GM10847 (cell line): ENCODE results near the gene SOHLH2.

Experiments used
- POLR2A ChIP-seq: IDR thresholded peaks from 2 replicates; pipeline ENCODE4 v1.6.1; 2011; ENCODE audit not compliant: insufficient read length; ENCODE audit errors: extremely low read depth

The SOHLH2 gene

GRCh38 chr13:36211567-36211966 is 2.8 kb downstream of the SOHLH2 start:
- TF ChIP-seq POLR2A, result no peak

- TF ChIP-seq POLR2A, result no peak
These were observed 3.6 kb downstream of the SOHLH2 start for GRCh38 chr13:36210738-36211137.

GRCh38 chr13:36207672-36208071 is 6.7 kb downstream of the SOHLH2 start:
- TF ChIP-seq POLR2A, result no peak

GRCh38 chr13:36193151-36193855 is 21.1 kb downstream of the SOHLH2 start:
- no peak for TF ChIP-seq POLR2A

GRCh38 chr13:36192166-36192565 is 22.2 kb downstream of the SOHLH2 start:
- TF ChIP-seq POLR2A, result no peak

GRCh38 chr13:36190771-36191170 is 23.6 kb downstream of the SOHLH2 start:
- no peak for TF ChIP-seq POLR2A

GRCh38 chr13:36188441-36188840 is 25.9 kb downstream of the SOHLH2 start:
- no peak for TF ChIP-seq POLR2A

GRCh38 chr13:36183901-36184300 is 30.5 kb downstream of the SOHLH2 start:
- TF ChIP-seq POLR2A, result no peak

- TF ChIP-seq POLR2A, result no peak
These were observed 38.7 kb downstream of the SOHLH2 start for GRCh38 chr13:36175621-36176020.

- TF ChIP-seq POLR2A, result no peak
These were observed 39.4 kb downstream of the SOHLH2 start for GRCh38 chr13:36174923-36175322.

GRCh38 chr13:36173571-36174322 is 40.6 kb downstream of the SOHLH2 start:
- no peak for TF ChIP-seq POLR2A

- no peak for TF ChIP-seq POLR2A
These were observed 48.3 kb downstream of the SOHLH2 start for GRCh38 chr13:36166046-36166445.

- TF ChIP-seq POLR2A, result no peak
These were observed 50.5 kb downstream of the SOHLH2 start for GRCh38 chr13:36163809-36164308.

GRCh38 chr13:36163286-36163685 is 51.1 kb downstream of the SOHLH2 start:
- TF ChIP-seq POLR2A, result no peak

- no peak for TF ChIP-seq POLR2A
These were observed 54.1 kb downstream of the SOHLH2 start for GRCh38 chr13:36160297-36160696.

- TF ChIP-seq POLR2A, result no peak
These were observed 55.7 kb downstream of the SOHLH2 start for GRCh38 chr13:36158611-36159010.

- TF ChIP-seq POLR2A, result no peak
These were observed 56.9 kb downstream of the SOHLH2 start for GRCh38 chr13:36157480-36157879.
